Left lung (tissue), 10 donors: Measurements from ENCODE around the gene FCHSD2. TPM values are rescaled to one million over a fixed set of nuclear protein-coding genes. Genes with fewer than 3 reads are reported as not detected.

Source experiments
- ATAC-seq: fragments of 200-7000 bp; cut with Tn5 transposase; one replicate; pipeline ENCODE4 v1.9.1; 2020; ENCODE audit warnings: moderate library complexity
- DNase-seq, 4 donors: peaks; one replicate each; pipeline ENCODE4 v3.0.0-alpha.2; 2013 to 2020
- H3K27ac ChIP-seq, 2 donors: fragments of 200-600 bp; sonication (generic) in 1 of 2; one replicate each; pipeline versions ENCODE4 v1.5.0 to v1.8.0; 2020 to 2021
- H3K27me3 ChIP-seq, 2 donors: fragments of 200-600 bp; sonication (generic) in 1 of 2; one replicate each; pipeline versions ENCODE4 v1.5.0 to v1.8.0; 2020 to 2021
- H3K36me3 ChIP-seq, 2 donors: fragments of 200-600 bp; sonication (generic) in 1 of 2; one replicate each; pipeline versions ENCODE4 v1.5.0 to v1.8.0; 2020 to 2021
- H3K4me1 ChIP-seq, 2 donors: fragments of 200-600 bp; one replicate each; pipeline ENCODE4 v1.8.0; 2021
- H3K4me3 ChIP-seq, 2 donors: fragments of 200-600 bp; sonication (generic) in 1 of 2; one replicate each; pipeline versions ENCODE4 v1.5.0 to v1.8.0; 2020 to 2021; ENCODE audit warnings: mild to moderate bottlenecking in 1 of 2
- H3K9me3 ChIP-seq, 2 donors: fragments of 200-600 bp; sonication (generic) in 1 of 2; one replicate each; pipeline versions ENCODE4 v1.5.0 to v1.8.0; 2020 to 2021
- intact Hi-C, 2 donors: fragments of 100-400 bp; cut with DNase I; formaldehyde crosslinking; loops; one replicate each; pipeline versions ENCODE4 v1.11.2 to v1.14.2; 2022
- polyA plus RNA-seq, 6 donors: library from polyadenylated mRNA; unstranded; fragments of 120-200 nt; gene quantifications; one replicate each; pipeline ENCODE4 v1.2.1, GENCODE V29; 2013; ENCODE audit not compliant: insufficient read length in 6 of 6
- total RNA-seq, 2 donors: library from RNA; stranded (reverse); fragmentation: NEBNext Ultra II Directional; extraction: Animal tissue kit (Norgen Biotek cat#: 25700); gene quantifications; one replicate each; pipeline ENCODE4 v1.2.1, GENCODE V29; 2021
- TF ChIP-seq, protein P1 (sequence below), 2 donors: fragments of 200-600 bp; sonication (generic) in 1 of 2; IDR thresholded peaks; one replicate each; pipeline versions ENCODE4 v1.5.0 to v1.8.0; 2021; ENCODE audit warnings: antibody characterized with exemption in 2 of 2
- donor health status: DM: no; HTN: yes; CAD: no.
- donor health status: DM: no; HTN: no; CAD: no.

The FCHSD2 gene
- total and polyA plus RNA-seq, 8 donors, result 46.2 to 58.2 (median 48.5) TPM

DNA sequence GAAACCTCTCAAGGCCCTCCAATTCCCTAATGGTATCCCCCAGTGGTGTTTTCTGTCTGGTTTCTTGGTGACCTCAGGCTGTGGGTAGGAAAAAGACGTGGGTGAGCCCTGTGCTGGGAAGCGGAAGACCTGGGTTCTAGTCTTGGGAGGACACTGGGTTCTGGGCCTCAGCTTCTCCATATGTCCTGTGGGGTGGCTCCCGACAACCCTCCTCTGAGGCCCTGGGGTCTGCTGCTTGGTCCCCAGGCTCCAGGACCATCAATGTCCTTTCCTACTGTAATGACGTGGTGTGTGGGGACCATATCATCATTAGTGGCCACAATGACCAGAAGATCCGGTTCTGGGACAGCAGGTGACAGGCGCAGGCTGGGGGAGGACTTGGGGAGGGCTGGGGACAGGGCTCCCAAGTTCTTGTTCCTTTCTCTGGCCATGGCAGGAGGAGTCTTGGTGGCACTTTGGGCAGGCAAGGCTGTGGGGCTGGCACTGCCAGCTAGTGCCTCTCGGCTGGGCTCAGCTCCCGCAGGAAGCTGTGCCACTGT lies 315.1 kb downstream of the FCHSD2 start:
- ATAC-seq, result no peak
- H3K36me3 ChIP-seq, result peaks cover 0 to 87% of the 10 kb centered on the region in 2 donors
- no peaks in the 10 kb centered on the region for H3K27me3 ChIP-seq
- H3K4me1 ChIP-seq, result peaks cover 0 to 35% of the 10 kb centered on the region in 2 donors
- no peak for DNase-seq
- no peaks in the 10 kb centered on the region for H3K9me3 ChIP-seq
- TF ChIP-seq, protein P1, sequence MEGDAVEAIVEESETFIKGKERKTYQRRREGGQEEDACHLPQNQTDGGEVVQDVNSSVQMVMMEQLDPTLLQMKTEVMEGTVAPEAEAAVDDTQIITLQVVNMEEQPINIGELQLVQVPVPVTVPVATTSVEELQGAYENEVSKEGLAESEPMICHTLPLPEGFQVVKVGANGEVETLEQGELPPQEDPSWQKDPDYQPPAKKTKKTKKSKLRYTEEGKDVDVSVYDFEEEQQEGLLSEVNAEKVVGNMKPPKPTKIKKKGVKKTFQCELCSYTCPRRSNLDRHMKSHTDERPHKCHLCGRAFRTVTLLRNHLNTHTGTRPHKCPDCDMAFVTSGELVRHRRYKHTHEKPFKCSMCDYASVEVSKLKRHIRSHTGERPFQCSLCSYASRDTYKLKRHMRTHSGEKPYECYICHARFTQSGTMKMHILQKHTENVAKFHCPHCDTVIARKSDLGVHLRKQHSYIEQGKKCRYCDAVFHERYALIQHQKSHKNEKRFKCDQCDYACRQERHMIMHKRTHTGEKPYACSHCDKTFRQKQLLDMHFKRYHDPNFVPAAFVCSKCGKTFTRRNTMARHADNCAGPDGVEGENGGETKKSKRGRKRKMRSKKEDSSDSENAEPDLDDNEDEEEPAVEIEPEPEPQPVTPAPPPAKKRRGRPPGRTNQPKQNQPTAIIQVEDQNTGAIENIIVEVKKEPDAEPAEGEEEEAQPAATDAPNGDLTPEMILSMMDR (IDR thresholded peaks at IDR 0.05), result no peak
- peak overlapping the region in 1 of 2 donors; percentile 77 for H3K27ac ChIP-seq
- intact Hi-C loops, result no loop called here
- H3K4me3 ChIP-seq, result no peak overlapping the region

DNA sequence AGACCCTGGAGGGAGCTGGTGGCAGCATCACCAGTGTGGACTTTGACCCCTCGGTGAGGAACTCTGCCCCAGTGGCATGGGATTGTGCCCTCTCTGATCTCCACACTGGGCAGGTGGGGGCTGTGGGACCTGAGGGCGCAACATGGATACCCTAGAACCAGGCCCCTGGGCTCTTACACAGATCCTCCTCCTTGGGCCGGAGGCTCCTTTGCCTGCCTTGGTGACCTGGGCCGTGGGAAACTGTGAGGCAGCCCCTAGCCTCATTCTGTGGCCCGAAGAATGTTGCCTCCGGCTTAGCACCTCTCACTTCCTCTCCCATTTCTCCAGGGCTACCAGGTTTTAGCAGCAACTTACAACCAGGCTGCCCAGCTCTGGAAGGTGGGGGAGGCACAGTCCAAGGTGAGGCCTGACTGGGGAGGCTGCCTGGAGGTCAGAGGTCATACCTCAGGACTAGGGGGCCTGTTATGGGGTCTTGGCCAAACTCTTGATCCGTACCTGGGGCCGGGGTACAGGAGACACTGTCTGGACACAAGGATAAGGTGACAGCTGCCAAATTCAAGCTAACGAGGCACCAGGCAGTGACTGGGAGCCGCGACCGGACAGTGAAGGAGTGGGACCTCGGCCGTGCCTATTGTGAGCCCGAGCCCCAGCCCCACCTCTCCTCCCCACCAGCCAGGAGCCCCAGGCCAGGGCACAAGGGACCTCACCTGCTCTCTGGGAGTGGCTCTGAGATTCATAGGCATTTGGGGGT lies 315.8 kb downstream of the FCHSD2 start:
- H3K27me3 ChIP-seq, result no peaks in the 10 kb centered on the region
- no peaks in the 10 kb centered on the region for H3K9me3 ChIP-seq
- intact Hi-C loops, result no loop called here
- H3K27ac ChIP-seq, result peak overlapping the region in 1 of 2 donors; percentile 77
- H3K36me3 ChIP-seq, result peaks cover 0 to 87% of the 10 kb centered on the region in 2 donors
- ATAC-seq (no peak), DNase-seq (peak in 1 of 4 donors; percentile 76)
- TF ChIP-seq, protein P1 (IDR thresholded peaks at IDR 0.05), result no peak
- no peak overlapping the region for H3K4me3 ChIP-seq
- peaks cover 4 to 35% of the 10 kb centered on the region in 2 donors for H3K4me1 ChIP-seq

DNA sequence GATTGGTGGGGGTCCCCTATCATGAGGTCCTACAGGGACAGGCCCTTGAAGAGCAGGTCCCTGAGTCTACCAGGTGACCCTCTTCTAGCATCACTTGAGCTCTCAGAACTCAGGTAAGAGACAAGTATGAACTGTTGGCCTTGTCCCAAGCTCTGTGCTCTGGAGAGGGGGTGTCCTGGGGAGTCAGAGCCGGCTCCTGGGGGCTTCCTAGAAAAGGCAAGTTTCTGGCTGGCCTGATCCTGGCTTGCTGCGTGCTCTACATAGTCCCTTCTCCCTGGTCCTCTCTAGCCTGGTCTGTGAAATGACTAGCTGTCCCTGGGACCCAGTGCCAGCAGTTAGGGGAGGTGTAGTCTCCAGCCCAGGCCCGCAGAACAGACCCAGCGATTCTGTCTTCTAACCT lies 316.5 kb downstream of the FCHSD2 start:
- H3K4me3 ChIP-seq, result no peak overlapping the region
- no peaks in the 10 kb centered on the region for H3K27me3 ChIP-seq
- H3K36me3 ChIP-seq, result peaks cover 0 to 91% of the 10 kb centered on the region in 2 donors
- ATAC-seq (no peak), DNase-seq (no peak)
- no peaks in the 10 kb centered on the region for H3K9me3 ChIP-seq
- H3K4me1 ChIP-seq, result peaks cover 5 to 39% of the 10 kb centered on the region in 2 donors
- TF ChIP-seq, protein P1 (IDR thresholded peaks at IDR 0.05), result no peak
- intact Hi-C loops, result no loop called here
- H3K27ac ChIP-seq, result no peak overlapping the region

DNA sequence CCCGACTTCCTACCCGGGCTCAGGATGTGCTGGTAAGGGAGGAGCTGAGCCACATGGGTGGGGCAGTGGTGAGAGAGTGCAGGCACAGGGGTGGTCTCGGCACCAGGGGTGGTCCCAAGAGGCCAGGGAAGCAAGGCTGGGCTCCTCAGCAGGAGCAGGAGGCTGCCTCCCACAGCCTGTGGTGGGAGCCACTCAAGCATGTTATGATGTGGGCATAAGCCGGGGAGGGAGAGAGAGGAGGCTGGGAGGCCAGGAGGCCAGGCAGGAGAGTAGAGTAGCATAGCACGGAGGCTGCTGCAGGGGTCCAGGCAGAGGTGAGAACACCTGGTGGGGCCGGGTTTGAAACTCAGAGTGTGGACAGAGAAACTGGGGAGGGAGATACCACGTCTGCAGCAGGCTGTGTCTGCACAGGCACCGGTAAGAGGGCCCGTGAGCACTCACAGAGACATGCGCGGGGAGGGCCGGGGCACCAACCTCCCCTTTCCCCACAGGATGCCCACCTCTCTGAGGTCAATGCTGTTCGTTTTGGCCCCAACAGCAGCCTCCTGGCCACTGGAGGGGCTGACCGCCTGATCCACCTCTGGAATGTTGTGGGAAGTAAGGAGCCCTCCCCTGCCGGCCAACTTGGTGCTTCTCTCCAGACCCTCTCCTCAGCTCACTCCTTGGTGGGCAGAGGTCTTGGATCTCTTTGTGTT lies 317.2 kb downstream of the FCHSD2 start:
- Histone ChIP-seq H3K27ac (no peak overlapping the region), H3K9me3 (no peaks in the 10 kb centered on the region), H3K4me1 (peaks cover 5 to 40% of the 10 kb centered on the region in 2 donors), H3K27me3 (no peaks in the 10 kb centered on the region), H3K36me3 (peaks cover 0 to 91% of the 10 kb centered on the region in 2 donors), H3K4me3 (no peak overlapping the region)
- intact Hi-C loops, result no loop called here
- DNase-seq (no peak), ATAC-seq (no peak)
- TF ChIP-seq, protein P1 (IDR thresholded peaks at IDR 0.05), result no peak

DNA sequence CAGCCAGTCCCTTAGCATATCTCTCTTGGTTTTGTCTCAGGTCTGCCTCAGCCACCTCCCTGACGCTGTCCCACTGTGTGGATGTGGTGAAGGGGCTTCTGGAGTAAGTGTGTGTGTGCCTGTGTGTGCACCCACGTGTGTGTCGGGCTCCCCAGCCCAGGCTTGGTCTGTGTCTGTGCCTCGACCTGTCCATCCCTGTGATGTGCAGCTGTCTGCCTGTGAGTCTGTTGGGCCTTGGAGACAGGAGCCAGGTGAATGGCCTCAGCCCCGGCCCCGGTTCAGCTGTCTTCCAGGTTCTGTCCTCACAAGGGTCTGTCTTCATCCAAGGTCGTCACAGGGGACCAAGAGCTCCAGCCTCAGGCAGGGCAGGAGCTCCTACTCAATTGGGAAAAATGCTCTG lies 318.1 kb downstream of the FCHSD2 start:
- peak overlapping the region in 1 of 2 donors; percentile 8 for H3K27ac ChIP-seq
- no peaks in the 10 kb centered on the region for H3K9me3 ChIP-seq
- ATAC-seq, result no peak
- H3K4me1 ChIP-seq, result peaks cover 5 to 38% of the 10 kb centered on the region in 2 donors
- DNase-seq, result no peak
- peaks cover 0 to 91% of the 10 kb centered on the region in 2 donors for H3K36me3 ChIP-seq
- TF ChIP-seq, protein P1 (IDR thresholded peaks at IDR 0.05), result no peak
- no peaks in the 10 kb centered on the region for H3K27me3 ChIP-seq
- intact Hi-C loops, result no loop called here
- no peak overlapping the region for H3K4me3 ChIP-seq
